SK-N-SH treated with all-trans-retinoic acid at 6 μM for 48 hours (cell line): Measurements from ENCODE around the gene NKRF.

Source experiments
- ARNTL ChIP-seq: fragments of 450-650 bp; formaldehyde crosslinking; IDR thresholded peaks from 2 replicates; pipeline ENCODE4 v1.5.0; 2020; ENCODE audit warnings: low read depth, mild to moderate bottlenecking, moderate library complexity, borderline replicate concordance
- CSRNP3 ChIP-seq: fragments of 250-450 bp; sonication (Bioruptor Pico); IDR thresholded peaks from 2 replicates; pipeline ENCODE4 v1.5.1; 2021; ENCODE audit warnings: mild to moderate bottlenecking, moderate library complexity
- GLIS3 ChIP-seq: fragments of 250-450 bp; sonication (Bioruptor Pico); IDR thresholded peaks from 2 replicates; pipeline ENCODE4 v1.5.0; 2020; ENCODE audit warnings: mild to moderate bottlenecking, moderate library complexity
- ISL1 ChIP-seq: fragments of 250-450 bp; sonication (Bioruptor Pico); IDR thresholded peaks from 2 replicates; pipeline ENCODE4 v2.1.2; 2022; ENCODE audit warnings: mild to moderate bottlenecking, moderate library complexity
- PPARA ChIP-seq: fragments of 250-450 bp; sonication (Bioruptor Pico); IDR thresholded peaks from 2 replicates; pipeline ENCODE4 v1.5.0; 2020; ENCODE audit warnings: mild to moderate bottlenecking, borderline replicate concordance
- SNAI2 ChIP-seq: fragments of 250-450 bp; sonication (Bioruptor Pico); IDR thresholded peaks from 2 replicates; pipeline ENCODE4 v1.5.0; 2020; ENCODE audit warnings: mild to moderate bottlenecking, moderate library complexity
- ZC3H10 ChIP-seq: fragments of 250-450 bp; sonication (Bioruptor Pico); IDR thresholded peaks from 2 replicates; pipeline ENCODE4 v1.5.1; 2021; ENCODE audit warnings: mild to moderate bottlenecking, moderate library complexity
- ZFP3 ChIP-seq: fragments of 250-450 bp; sonication (Bioruptor Pico); IDR thresholded peaks from 2 replicates; pipeline ENCODE4 v1.5.0; 2020; ENCODE audit warnings: mild to moderate bottlenecking, moderate library complexity
- ZFP30 ChIP-seq: fragments of 450-650 bp; formaldehyde crosslinking; IDR thresholded peaks from 2 replicates; pipeline ENCODE4 v1.5.0; 2022; ENCODE audit warnings: mild to moderate bottlenecking, moderate library complexity
- ZNF565 ChIP-seq: fragments of 450-650 bp; formaldehyde crosslinking; conservative IDR thresholded peaks from 2 replicates; pipeline ENCODE4 v1.5.0; 2020; ENCODE audit warnings: low read depth, mild to moderate bottlenecking, moderate library complexity
- TF ChIP-seq, protein P1 (sequence below): fragments of 250-450 bp; sonication (Bioruptor Pico); IDR thresholded peaks from 2 replicates; pipeline ENCODE4 v1.8.0; 2020; ENCODE audit warnings: mild to moderate bottlenecking, moderate library complexity, borderline replicate concordance
- TF ChIP-seq, protein P2 (sequence below): fragments of 250-450 bp; sonication (Bioruptor Pico); IDR thresholded peaks from 2 replicates; pipeline ENCODE4 v1.5.1; 2020; ENCODE audit warnings: low read depth, mild to moderate bottlenecking, moderate library complexity
- TF ChIP-seq, protein P3 (sequence below): fragments of 250-450 bp; sonication (Bioruptor Pico); IDR thresholded peaks from 2 replicates; pipeline ENCODE4 v1.5.0; 2020; ENCODE audit warnings: mild to moderate bottlenecking, moderate library complexity

DNA sequence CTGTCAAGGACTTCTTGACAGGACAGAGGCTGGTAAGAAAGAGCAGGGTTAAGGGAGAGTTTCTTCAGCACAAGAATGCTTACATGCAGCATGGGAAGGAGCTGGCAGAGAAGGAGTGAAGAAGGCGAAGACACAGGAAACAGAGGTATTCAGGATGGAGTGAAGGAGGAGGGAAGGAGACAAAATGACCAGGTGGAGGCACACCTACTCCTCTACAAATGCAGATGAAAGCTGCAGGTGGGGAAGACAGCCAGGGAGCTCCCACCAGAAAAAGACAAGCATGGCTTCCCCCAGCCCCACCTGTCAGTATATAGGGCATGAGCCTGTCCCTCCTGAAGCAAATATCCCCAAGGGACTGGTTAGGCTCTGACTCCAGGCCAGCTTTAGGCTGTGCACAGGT lies 29.6 kb upstream of the NKRF start:
- TF ChIP-seq, protein P1, sequence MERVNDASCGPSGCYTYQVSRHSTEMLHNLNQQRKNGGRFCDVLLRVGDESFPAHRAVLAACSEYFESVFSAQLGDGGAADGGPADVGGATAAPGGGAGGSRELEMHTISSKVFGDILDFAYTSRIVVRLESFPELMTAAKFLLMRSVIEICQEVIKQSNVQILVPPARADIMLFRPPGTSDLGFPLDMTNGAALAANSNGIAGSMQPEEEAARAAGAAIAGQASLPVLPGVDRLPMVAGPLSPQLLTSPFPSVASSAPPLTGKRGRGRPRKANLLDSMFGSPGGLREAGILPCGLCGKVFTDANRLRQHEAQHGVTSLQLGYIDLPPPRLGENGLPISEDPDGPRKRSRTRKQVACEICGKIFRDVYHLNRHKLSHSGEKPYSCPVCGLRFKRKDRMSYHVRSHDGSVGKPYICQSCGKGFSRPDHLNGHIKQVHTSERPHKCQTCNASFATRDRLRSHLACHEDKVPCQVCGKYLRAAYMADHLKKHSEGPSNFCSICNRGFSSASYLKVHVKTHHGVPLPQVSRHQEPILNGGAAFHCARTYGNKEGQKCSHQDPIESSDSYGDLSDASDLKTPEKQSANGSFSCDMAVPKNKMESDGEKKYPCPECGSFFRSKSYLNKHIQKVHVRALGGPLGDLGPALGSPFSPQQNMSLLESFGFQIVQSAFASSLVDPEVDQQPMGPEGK, result no peak
- TF ChIP-seq CSRNP3 (no peak), ZFP3 (no peak), ZNF565 (CRISPR knock-in tag) (no peak), ZFP30 (CRISPR knock-in tag) (no peak), ISL1 (CRISPR knock-in tag) (no peak), SNAI2 (CRISPR knock-in tag) (no peak), ARNTL (CRISPR knock-in tag) (no peak), ZC3H10 (CRISPR knock-in tag) (no peak), GLIS3 (no peak), PPARA (CRISPR knock-in tag) (no peak)
- TF ChIP-seq, protein P2, sequence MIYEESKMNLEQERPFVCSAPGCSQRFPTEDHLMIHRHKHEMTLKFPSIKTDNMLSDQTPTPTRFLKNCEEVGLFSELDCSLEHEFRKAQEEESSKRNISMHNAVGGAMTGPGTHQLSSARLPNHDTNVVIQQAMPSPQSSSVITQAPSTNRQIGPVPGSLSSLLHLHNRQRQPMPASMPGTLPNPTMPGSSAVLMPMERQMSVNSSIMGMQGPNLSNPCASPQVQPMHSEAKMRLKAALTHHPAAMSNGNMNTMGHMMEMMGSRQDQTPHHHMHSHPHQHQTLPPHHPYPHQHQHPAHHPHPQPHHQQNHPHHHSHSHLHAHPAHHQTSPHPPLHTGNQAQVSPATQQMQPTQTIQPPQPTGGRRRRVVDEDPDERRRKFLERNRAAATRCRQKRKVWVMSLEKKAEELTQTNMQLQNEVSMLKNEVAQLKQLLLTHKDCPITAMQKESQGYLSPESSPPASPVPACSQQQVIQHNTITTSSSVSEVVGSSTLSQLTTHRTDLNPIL (CRISPR knock-in tag), result no peak
- TF ChIP-seq, protein P3, sequence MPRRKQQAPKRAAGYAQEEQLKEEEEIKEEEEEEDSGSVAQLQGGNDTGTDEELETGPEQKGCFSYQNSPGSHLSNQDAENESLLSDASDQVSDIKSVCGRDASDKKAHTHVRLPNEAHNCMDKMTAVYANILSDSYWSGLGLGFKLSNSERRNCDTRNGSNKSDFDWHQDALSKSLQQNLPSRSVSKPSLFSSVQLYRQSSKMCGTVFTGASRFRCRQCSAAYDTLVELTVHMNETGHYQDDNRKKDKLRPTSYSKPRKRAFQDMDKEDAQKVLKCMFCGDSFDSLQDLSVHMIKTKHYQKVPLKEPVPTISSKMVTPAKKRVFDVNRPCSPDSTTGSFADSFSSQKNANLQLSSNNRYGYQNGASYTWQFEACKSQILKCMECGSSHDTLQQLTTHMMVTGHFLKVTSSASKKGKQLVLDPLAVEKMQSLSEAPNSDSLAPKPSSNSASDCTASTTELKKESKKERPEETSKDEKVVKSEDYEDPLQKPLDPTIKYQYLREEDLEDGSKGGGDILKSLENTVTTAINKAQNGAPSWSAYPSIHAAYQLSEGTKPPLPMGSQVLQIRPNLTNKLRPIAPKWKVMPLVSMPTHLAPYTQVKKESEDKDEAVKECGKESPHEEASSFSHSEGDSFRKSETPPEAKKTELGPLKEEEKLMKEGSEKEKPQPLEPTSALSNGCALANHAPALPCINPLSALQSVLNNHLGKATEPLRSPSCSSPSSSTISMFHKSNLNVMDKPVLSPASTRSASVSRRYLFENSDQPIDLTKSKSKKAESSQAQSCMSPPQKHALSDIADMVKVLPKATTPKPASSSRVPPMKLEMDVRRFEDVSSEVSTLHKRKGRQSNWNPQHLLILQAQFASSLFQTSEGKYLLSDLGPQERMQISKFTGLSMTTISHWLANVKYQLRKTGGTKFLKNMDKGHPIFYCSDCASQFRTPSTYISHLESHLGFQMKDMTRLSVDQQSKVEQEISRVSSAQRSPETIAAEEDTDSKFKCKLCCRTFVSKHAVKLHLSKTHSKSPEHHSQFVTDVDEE, result no peak
